Measurements from ENCODE around the gene SSR2.
A peak's percentile ranks its signal among the peaks of the same experiment; 100 is the strongest.
"Not testable (repeated sequence)": the region's sequence is repeated elsewhere in the genome, so short reads cannot be mapped to it uniquely, and the experiment has no call there.

The SSR2 gene

DNA sequence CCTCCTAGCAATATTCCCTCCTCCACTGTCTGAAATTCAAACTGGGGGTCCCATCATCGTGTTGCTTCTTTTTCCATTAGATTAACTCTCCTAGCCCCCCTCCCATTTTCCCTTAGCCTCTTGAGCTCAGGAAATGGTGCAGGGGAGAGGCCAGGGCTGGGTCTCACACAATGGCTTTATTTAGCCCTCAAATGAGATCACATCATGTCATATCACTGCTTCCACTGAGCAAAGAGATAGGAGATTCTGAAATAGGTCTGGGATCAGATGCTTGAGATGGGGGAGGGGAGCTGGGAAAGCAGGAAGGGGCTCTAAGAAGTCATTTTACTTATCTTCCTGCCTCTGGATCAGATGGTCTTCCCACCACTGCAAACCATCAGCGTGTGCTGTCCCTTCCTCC lies 24.6 kb downstream of the SSR2 start:
- DNase-seq (ENCODE audit: low read depth in 2 of 2): no peak

DNA sequence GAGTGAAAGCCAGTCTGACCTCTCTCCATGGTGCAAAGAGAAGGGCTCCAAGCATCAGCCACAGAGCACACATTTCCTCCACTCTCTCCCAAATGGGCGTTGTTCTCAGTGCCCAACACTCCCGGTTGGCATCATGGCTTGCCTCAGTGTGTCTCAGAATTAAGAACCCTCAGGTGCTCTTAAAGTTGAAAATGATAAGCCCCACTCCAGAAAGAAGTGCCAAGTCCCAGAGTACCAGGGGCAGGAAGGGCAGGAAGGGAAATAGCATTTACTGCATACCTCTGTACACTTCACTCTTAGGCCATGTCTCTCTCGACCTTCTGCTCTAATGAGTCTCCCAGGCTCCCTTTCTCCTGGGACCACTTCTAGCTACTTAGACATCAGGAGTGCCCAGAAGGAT lies 27.2 kb downstream of the SSR2 start:
- no peak for DNase-seq (ENCODE audit: low read depth in 2 of 2)

DNA sequence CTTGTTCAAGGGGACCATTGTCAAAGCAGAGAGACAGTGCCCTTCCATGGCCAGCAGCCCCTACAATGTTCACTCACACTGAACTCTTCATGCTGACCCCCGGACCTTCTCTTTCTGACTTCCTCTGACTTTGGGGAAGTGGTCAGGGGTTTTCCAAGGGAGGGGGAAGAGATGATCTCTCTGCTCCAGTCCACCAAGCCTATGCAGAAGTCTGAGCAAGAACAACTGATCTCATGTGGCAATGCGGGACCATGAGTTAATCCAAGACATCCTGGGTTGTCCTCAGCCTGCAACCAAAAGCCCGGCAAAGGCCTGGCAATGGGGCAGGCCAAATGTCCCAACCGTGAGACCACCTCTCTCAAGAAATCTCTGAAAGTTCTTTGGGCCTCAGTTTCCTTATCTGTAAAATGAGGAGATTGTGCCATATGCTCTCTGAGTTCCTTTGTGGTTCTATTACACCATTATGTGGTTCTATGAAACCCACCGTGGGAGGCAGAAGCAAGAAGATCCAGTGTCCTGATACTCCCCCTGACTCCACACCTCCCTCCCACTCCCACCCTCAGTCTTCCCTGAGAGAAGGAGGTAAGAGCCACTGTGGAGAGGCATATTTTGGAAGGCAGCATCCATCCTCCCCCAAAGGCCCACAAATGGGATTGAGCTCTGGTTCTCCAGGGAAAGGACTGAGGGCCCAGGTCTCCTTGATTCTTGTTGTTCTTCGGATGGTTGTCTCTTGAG lies 30.6 kb downstream of the SSR2 start:
- DNase-seq (ENCODE audit: low read depth in 2 of 2): no peak

DNA sequence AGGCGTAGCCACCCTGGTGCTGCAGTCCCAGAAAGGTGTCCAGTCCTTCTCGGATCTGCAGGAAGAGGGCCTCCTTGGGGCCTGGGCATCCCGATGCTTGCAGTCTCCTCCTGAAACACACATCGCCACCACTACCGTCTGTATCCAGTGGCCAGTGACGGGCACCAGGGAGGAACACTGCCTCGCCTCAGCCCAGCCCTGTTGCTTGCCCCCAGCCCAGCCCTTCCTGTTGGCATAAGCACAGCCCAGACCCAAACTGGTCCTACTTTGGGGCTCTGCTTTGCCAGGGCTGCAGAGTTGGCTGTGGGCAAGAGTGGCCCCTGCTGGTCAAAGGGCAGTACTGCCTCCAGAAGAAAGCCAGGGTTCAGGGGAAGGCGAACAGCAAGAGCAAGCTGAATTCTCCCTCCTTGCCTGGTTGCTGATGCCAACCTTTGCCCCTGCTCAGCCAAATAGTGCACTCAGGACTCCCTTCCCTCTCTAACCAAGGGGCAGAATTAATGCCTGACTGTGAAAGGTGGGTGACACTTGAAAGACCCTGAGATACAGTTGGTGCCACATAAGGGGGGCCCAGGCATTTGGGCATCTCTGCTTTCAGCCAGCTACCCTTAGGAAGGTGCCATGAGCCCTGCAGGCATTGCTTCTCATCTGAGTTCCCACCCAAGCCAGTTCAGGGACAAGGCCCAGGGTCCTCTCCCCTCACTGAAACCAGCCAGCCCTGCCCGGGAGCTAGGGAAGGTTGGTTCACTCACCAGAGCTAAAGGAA lies 31.3 kb downstream of the SSR2 start:
- peak in 1 of 2 donors; percentile 55 for DNase-seq (ENCODE audit: low read depth in 2 of 2)

DNA sequence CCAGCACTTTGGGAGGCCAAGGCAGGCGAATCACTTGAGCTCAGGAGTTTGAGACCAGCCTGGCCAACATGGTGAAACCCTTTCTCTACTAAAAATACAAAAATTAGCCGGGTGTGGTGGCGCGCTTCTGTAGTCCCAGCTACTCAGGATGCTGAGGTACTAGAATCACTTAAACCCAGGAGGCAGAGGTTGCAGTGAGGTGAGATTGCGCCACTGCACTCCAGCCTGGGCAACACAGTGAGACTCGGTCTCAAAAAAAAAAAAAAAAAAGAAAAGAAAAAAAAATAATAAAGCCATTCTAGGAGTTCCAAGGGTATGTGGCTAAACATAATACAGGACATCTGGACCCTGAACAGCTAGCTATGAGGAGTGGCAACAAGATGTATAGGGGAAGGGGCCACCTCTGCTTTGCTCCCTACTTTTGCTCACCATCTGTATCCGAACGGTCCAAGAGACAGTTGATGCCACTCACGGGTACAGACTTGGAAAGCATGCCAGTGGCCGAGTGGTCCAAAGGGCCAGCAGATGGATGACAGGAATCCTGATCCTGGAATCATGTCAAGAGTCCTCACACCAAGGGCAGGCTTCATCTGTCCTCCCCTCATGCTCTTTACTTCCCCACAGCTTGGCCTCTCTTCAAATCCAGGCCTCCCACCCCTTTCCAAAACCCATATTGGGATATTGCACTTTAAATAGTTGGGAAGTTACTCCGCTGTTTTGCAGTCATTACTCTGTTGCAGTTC lies 35.7 kb downstream of the SSR2 start:
- not testable (repeated sequence) for DNase-seq (ENCODE audit: low read depth in 2 of 2)

DNA sequence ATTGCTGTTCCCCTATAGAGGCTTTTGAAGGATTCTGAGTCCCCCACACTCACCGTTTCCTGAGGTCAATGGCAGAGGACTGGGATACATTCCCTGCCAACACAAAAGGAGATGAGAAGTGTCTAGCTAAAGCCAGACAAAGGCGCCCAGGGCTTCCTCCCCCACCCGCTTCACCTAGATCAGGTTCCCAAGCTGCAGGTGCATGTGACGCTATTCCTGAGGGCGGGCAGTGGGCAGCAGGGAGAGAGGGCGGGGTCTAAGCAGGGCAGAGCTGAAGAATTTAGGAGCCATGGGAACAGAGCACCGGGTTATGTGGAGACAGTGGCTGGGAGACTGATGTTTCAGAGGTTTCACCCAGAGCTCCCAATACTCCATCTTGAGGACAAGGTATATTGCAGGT lies 36.4 kb downstream of the SSR2 start:
- DNase-seq (ENCODE audit: low read depth in 2 of 2): no peak

DNA sequence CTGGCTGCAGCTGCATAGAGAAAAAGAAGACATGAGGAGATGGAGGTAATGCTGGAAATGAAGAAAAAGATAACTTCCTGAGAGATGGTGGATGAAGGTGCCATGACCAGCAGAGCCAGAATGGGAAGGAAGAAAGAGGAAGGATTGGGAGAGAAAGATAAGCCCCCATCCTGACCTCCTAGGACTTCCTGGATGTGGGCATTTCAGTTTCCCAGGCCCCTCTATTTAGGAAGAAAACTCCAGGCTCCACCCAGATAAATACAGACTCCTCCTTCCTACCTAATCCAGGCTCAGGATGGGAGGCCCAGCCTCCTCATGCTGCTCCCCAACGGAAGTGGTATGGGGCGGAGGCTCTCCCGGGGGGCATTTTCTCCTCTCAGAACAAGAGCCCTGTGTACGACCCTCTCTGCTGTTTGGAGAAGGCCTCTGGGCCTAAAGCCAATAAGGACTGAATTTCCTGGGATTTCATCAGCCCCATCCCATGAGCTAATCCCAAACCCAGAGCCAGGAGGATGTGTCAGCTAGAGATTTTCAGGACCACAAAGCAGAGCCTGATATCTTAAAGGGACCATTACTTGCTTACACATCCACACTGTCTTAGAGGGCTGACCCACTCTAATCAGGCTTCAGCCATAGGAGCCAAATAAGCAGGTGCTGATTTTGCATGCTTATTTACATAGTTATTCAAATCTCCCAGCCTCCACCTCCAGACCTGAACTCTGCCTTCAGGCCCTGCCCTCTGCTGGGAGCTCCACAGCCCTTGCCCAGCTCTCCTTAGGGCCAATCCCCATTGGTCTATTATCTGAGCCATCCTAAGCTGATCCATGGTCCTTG lies 37.3 kb downstream of the SSR2 start:
- no peak for DNase-seq (ENCODE audit: low read depth in 2 of 2)

DNA sequence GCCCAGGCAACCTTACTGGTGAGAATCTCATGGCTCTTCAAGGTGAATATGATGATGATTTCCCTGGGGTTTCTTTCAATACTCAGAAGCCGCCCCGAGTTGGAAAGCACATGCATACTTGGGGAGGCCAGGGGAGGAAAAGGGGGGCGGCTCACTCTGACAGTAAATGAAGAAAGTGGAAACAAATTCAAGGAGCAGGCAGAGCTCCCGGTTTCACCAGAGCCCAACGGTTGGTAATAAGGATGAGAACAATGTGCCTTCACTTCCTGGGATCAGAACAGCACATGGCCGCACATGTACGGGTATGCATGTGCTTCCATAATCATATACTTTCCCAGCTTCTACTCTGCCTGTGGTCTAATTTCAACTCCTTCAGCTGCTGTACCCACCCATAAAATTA lies 38.6 kb downstream of the SSR2 start:
- DNase-seq (ENCODE audit: low read depth in 2 of 2): no peak

DNA sequence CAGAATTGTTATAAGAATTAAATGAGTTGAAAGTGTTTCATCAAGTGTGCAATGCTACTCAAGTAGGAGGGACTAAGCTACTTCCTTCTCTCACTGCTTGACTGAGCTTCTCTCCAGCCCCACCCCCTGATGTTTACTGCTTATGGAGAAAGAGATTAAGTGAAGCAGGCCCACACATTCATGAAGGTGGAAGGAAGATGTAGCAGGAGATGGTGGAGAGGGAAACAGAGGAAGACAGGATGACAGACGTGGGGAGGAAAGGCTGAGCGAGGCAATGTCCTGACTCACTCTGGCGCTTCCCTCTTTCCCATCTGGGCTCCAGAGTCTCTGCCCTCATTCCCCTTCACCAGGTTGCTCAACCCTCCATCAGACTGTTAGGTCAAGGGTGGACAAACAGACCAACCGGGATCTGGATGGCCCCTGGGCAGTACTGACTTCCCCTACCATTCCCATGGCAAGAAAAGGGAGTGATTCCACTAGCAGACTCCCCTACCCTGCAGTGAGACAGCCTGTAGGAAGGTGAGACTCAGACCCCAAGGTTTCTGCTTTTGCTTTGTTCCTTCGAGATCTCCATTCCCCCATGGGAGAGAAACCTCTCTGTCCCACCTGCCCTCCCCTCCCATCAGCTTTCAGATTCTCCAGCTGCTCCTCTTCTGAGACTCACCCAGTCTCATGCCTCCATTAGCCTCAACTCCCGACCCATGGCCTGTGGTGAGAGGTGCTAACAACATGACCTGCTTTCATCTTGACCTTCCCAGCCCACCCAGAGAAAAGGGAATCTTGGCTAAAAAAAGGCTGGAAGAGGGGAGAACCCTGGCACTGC lies 39.3 kb downstream of the SSR2 start:
- DNase-seq (ENCODE audit: low read depth in 2 of 2): no peak

DNA sequence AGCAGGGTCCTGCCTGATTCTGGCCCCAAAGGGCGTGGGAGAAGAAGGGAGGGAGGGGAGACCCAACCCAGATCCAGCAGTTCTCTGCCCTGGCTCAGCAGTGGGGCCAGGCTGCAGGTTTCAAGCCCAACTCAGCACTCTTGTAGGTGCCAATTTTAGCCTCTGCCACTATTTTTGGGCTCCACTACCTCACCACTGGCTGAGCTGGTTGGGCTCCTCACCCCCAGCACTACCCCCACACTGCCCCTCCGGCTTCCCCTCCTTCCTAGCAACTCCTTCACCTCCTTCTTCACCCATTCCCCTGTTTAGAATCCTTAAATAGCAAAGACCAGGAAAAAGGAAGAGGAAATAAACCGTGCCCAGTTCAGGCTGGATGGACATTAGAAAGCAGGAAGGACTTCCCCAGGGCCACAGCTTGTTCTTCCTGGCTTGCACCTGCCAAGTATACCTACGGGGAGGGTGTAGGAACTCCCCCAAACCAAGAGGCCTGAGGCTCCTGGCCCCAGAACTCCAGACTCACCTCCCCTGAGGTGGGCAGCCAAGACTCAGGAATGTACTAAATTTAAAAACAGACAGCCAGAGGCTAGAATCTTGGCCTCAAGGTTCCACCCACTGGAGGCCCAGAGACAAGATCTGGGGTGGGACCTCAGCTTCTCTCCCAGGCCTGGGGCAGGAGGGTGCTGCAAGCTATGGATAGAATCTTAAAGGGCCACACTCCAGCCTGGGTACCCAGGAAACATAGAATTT lies 41.0 kb downstream of the SSR2 start:
- DNase-seq (ENCODE audit: low read depth in 2 of 2): no peak

DNA sequence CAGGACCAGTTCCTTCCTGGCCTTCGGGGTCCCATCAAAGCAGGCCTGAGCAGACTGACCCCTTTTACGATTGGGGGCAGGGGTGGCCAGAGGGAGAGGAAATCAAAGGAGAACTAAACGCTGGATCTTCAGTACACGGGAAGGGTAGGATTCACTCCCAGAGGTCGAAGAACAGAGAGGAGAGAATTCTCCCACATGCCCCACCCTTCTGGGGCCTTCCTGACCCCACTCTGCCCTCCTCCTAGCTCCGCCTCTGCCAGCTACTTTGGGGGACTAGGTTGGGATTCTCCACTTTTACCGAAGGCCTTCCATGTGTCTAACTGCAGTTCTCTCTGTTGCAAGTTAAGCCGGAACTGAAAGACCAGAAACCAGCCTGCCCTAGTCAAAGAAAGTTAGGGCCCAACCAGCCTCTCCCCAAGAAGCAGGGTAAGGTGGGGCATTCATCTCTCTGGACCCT lies 41.8 kb downstream of the SSR2 start:
- DNase-seq (ENCODE audit: low read depth in 2 of 2): no peak

DNA sequence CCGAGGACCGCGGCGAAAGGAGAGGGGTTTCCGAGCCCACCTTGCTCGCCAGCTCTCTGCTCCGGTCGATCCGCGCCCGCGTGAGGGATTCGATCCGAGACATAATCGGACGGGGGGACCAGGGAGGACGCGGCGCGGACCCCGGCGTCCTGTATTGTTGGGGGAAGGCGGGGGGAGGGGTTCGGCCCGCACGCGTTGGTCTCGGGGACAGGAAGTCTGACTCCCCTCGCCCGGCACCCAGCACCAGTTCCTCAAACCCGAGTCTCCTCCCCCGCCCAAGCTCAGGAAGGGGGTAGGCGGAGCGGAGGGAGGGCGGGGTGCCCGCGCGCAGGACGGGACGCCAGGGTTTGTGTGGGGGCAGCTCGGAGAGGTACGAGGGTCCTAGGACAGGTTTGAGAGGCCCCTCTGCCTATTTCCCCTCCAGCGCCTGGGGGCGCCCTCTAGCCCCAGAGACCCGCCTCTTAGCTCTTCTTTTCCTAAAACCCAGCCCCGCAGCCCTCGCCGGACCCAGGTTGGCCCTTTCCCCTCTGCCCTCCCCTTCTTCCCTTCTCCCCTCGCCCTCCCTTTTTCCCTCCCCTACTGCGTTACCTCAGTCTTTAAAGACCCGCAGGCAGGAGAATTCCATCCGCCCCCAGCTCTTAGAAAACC lies 42.3 kb downstream of the SSR2 start, which contains the start of gene ARHGEF2:
Gene ARHGEF2 (minus strand): TSS at position 223 of the 648 bp plus-strand sequence. CDS start 120 bp downstream, at position 103.
- DNase-seq (ENCODE audit: low read depth in 2 of 2): peak; percentile 74 to 76

DNA sequence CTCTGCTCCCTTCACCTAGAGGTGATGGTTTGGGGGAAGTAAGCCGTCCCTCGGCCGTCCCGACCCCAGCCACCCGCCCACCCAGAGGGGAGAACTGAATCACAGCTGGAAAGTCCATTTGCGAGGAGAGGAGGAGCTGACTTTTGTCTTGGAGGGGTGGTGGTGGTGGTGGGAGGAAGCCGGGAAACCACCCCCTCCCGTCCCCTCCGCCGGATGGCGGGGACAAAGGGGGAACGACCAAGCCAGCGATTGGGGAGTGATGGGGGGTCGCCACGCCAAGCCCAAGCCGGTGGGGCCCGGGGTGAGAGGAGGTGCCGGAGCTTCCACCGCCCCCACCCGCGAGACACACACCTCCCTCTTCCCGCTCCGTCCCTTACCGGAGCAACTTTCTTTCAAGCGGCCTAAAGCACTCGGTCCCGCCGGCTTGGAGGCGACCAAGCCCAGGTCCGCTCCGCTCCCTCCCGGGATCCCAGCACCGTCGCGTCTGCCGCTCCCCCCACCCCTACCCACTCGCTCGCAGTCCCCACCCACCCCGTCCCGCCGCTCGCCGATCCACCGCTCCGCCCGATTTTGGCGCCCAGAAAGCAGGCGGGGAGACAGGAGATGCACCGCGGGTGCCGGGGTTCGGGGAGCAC lies 42.9 kb downstream of the SSR2 start:
- peak; percentile 62 to 67 for DNase-seq (ENCODE audit: low read depth in 2 of 2)

DNA sequence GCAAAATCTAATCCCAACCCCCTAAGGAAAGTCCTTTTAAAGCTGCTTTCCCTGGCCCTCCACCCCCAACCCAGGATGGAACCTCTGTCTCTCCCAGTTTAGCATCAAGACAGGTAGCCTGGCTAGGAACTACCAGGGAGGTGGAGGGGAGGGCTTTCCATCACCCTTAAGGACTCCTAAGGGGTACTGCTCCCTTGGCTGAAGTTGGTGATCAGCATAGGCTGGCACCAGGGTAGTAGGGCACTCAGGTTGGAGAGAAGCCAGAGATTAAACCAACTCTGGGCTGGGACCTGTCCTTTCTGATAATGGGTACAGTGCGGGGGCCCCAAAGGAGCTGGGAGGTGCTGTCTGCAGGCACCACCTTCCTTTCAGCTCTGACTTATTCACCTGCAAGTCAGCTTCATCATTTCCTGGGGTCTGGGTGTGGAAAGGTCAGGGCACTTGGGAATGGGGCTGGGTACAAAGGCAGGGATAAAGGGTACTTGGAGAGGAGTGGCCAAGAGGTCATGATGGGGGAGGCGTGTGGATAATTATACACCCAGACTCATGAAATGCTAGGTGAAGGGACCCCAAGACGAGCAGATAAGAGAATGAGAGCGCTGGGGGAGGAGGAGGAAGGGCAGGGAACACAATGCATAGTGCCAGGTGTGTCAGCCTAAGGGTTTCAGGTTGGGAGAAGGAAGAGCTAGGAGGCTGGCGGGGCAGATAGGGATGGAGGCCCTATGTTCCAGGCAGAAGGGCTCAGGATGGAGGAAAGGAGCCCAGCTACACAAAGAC lies 43.6 kb downstream of the SSR2 start:
- no peak for DNase-seq (ENCODE audit: low read depth in 2 of 2)

DNA sequence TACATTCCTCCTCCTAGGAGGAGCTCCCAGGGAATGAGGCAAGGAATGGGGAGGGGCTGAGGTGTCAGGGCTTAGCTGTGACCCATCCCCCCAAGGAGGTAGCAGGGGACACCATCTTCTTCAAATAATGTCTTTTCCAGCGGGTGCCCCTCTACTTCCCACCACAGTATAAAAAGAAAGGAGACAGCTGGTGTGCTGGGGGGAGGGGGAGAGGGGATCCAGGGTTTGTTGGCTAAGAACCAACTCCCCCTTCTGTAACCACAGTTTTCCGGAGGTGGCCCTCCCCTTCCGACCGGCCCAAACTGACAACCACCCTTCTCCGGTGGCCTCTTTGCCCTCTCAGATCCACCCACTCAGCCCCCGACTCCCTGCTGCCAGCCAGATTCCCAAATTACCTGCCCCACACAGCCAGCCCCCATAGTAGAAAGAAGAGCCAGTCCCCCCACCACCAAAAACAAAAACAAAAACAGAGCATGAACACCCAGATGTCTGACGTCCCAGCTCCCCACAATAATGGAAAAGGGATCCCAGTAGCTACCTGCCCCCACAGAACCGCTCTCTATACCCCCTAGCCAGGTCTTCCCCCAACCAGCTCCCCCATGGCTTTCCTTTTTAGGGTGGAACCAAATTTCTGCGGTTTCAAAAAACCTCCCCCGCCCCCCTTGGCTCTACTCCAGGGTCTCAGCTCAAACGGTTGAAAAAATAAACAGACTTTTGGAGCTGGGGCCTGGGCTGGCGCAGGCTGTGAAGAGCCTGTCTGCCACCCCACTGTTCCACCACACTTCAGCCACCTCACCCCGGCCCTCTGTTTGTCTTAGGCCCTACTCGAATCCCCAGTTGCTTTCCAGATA lies 44.5 kb downstream of the SSR2 start:
- DNase-seq (ENCODE audit: low read depth in 2 of 2): peak; percentile 42 to 58

DNA sequence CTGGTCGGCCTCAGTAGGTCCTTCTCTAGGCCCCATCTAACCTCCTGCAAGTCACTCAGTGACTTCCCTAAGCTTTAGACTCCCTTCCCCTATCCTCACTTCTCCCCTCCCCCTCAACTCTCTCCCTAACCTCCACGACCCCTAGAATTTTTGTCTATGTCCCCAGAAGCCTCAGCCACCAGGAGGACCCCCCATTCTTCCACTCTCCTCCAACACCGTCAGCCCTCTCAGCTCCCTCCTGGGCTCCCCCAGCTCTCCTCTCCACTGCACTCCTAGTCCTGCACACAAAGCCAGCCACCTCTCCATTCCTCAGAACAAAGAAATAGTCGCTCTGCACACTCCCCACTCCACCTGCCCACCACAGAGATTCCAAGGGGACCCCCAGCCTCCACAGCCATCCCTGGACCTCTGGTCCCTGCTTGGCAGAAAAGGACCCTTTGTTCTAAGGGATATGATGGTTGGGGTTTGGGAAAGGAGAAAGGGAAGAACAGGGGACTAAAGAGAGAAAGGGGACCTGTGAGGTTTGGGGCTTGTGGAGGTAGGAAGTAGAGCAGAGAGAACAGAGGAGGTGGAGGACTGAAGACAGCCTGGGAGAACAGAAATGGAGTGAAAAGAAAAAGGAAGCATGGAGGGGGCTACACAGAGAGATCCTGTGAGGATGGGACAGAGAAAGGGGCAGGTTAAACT lies 45.2 kb downstream of the SSR2 start:
- no peak for DNase-seq (ENCODE audit: low read depth in 2 of 2)

Data from activated CD8-positive, alpha-beta memory T cell treated with anti-CD3 and anti-CD28 coated beads for 4 hours (primary cell).